Keratinocyte (primary cell): ENCODE results near the gene NLGN1.

ENCODE experiments used
- CTCF ChIP-seq, 3 experiments: IDR thresholded peaks in 1 of 3; conservative IDR thresholded peaks in 1 of 3; optimal IDR thresholded peaks in 1 of 3; 2 replicates in 2 of 3; 3 replicates in 1 of 3; pipeline versions ENCODE3 to v1.5.1; 2011; ENCODE audit warnings: low read length in 3 of 3, mild to moderate bottlenecking in 3 of 3, moderate library complexity in 2 of 3, control low read depth in 1 of 3, inconsistent platforms in 1 of 3; ENCODE audit not compliant: insufficient read depth in 2 of 3; ENCODE audit errors: extremely low read depth in 1 of 3
- EZH2 ChIP-seq: IDR thresholded peaks from one replicate; pipeline ENCODE4 v1.6.1; 2012; ENCODE audit warnings: inconsistent platforms, mild to moderate bottlenecking, low read length, moderate library complexity

GRCh38 chr3:174202116-174202515 lies 804.6 kb downstream of the NLGN1 start:
- no peak for TF ChIP-seq EZH2
- TF ChIP-seq CTCF (optimal IDR thresholded peaks at IDR 0.05 in 1 of 3, IDR thresholded peaks at IDR 0.05 in 1 of 3, conservative IDR thresholded peaks at IDR 0.05 in 1 of 3; ENCODE audit: extremely low read depth in 1 of 3, insufficient read depth in 2 of 3, low read length in 3 of 3) = no peak
